GM18519 (cell line): ENCODE data around the gene CTDSPL2.
"Not testable (repeated sequence)": the region's sequence is repeated elsewhere in the genome, so short reads cannot be mapped to it uniquely, and the experiment has no call there.

Experiments used
- ATAC-seq: cut with Tn5 transposase; IDR thresholded peaks from one replicate; pipeline ENCODE4 v1.9.1; 2021; ENCODE audit warnings: mild to moderate bottlenecking, moderate library complexity; ENCODE audit not compliant: unreplicated experiment, low FRiP score

CTDSPL2 gene

DNA sequence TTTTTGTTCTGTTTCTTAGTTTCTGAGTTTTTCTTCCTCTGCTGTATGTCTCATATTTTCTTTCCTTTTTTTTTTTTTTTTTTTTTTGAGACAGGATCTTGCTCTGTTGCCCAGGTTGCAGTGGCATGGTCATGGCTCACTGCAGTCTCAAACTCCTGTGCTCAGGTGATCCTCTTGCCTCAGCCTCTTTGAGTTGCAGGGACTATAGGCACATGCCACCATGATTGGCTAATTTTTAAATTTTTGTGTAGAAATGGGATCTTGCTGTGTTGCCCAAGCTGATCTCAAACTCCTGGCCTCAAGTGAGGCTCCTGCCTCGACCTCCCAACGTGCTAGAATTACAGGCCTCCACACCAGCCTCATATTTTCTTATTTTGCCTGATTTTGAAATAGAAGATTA lies 51.9 kb downstream of the CTDSPL2 start:
- no peak for ATAC-seq

GRCh38 chr15:44482090-44482489 lies 54.7 kb downstream of the CTDSPL2 start:
- ATAC-seq: no peak

DNA sequence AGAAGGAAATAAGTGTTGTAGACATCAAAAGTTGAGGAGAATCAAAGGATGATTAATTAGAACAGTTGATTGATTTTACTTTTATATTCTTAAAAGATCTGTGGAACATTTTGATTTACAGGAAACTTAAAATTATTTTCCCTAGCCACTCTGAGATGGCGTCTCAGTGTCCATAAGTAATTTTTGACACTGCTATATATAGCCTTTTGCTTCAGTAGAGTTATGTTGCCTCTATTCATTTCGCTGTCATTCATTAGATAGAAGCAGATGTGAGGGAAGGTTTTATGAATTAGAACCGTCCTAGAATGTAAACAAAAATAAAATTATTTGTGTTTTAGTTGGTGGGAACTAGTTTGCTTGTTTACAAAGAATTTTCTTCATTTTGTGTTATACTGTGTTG lies 58.5 kb downstream of the CTDSPL2 start:
- ATAC-seq: no peak

- no peak for ATAC-seq
Observed at GRCh38 chr15:44489464-44489863, 62.0 kb downstream of the CTDSPL2 start.

DNA sequence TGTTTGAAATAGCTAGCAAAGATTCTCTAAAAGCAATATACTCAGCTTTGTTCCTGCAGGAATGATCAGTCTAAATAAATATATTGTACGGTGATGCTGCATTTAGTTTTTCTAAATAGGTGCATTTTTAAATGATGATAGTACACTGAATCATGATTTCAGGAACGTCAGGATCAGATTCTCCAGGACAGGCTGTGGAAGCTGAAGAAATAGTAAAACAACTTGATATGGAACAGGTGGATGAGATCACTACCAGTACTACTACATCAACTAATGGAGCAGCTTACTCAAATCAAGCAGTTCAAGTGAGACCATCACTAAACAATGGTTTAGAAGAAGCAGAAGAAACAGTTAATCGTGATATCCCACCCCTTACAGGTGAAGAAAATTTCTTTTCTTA lies 63.2 kb downstream of the CTDSPL2 start:
- ATAC-seq: no peak

DNA sequence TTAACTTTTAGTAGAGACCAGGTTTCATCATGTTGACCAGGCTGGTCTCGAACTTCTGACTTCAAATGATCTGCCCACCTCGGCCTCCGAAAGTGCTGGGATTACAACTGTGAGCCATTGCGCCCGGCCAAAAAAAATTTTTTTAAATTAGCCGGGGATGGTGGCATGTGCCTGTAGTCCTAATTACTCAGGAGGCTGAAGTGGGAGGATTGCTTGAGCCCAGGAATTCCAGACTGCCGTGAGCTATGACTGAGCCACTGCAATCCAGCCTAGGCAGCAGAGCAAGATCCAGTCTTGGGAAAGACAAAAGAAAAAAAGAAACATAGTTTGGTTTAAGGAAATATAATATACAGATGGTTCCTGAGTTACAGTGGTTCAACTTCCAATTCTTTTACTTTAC lies 64.6 kb downstream of the CTDSPL2 start:
- no peak for ATAC-seq

DNA sequence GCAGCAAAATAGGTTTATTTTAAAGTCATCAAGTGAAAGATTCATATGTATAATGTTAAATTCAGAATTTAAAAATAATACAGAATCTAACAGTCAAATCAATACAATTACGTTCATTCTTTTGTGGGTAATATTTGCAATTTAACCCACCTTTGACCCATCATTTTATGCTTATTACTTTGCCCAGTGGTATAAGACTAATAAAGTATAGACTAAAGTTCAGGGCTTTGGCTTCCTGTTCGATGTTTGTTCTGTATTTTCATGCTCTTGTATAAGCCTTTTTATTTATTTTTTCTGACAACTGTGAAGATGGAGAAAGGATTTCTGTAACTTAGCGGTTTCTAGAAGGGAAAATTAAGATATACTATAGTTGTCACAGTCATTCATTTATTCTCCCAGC lies 65.2 kb downstream of the CTDSPL2 start:
- no peak for ATAC-seq

- ATAC-seq: no peak
Observed at GRCh38 chr15:44495562-44495961, 68.1 kb downstream of the CTDSPL2 start.

- ATAC-seq: no peak
Observed at GRCh38 chr15:44500555-44500954, 73.1 kb downstream of the CTDSPL2 start.

- ATAC-seq: no peak
Observed at GRCh38 chr15:44501768-44502366, 74.4 kb downstream of the CTDSPL2 start.

GRCh38 chr15:44516436-44516835 lies 89.0 kb downstream of the CTDSPL2 start:
- ATAC-seq: no peak

GRCh38 chr15:44519537-44519936 lies 92.1 kb downstream of the CTDSPL2 start:
- no peak for ATAC-seq

DNA sequence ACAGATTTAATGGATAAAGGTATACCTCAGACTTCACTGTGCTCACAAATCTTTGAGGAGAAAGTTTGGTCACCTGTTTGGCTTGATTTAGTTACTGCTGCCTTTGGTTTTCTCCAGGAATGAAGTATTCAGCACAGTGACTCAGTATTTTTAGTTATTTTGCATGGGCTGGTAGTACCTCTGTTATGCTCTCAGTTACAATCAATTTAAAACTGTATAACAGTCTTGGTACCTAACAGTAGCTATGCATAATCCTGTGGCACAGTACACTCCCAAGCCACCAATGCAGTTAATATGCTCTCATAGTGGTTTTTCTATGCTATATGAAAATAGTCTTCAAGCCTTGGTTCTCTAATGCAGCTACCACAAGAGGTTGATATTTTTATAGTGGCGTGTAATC lies 97.6 kb downstream of the CTDSPL2 start:
- ATAC-seq: no peak

DNA sequence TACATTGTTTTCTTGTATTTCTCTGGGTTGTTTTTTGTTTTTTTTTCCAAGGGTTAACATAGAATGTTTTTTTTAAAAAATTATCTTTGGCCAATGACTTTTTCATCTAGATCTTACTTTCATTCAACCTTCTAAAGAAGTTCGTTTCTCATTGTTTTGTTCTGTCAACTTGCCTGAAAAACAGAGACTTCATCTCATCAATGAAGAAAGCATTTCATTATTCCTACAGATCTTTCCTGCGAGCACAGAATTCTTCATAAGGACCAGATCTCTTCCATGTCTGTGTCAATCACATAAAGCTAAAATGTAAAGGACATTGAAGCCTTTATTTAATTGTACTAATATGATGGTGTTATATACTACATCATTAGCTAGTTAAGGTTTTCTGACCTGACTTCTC lies 99.8 kb downstream of the CTDSPL2 start:
- ATAC-seq: no peak

GRCh38 chr15:44529864-44530604 lies 102.6 kb downstream of the CTDSPL2 start:
- no peak for ATAC-seq

DNA sequence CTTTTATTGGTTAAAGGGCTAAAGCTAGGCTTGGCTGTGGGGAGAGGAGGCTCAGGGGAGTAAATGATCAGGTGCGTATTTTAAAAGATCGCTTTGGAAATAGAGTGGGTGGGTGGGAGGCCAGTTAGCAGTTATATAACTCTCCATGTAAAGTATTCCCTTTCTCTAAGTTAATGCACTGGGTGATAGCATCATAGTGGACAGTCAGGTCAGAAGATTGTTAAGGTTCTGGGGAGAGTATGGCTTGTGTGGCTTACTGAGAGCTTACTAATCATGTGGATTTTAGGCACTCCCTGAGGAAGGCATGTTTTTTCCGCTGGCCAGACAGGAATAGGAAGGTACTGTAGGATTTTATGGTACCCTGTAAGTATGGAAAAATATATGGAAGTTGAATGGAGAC lies 103.2 kb downstream of the CTDSPL2 start:
- ATAC-seq: no peak

DNA sequence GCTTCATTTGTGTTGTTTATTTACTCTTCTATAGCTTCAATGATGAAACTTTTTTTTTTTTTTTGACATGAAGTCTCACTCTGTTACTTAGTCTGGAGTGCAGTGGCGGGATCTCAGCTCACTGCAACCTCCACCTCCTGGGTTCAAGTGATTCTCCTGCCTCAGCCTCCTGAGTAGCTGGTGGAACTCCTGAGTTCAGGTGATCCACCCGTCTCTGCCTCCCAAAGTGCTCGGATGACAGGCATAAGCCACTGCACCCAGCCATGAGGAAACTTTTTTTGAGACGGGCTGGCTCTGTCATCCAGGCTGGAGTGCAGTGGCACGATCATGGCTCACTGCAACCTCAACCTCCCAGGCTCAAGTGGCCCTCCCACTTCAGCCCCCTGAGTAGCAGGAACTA lies 104.8 kb downstream of the CTDSPL2 start:
- ATAC-seq: not testable (repeated sequence)

DNA sequence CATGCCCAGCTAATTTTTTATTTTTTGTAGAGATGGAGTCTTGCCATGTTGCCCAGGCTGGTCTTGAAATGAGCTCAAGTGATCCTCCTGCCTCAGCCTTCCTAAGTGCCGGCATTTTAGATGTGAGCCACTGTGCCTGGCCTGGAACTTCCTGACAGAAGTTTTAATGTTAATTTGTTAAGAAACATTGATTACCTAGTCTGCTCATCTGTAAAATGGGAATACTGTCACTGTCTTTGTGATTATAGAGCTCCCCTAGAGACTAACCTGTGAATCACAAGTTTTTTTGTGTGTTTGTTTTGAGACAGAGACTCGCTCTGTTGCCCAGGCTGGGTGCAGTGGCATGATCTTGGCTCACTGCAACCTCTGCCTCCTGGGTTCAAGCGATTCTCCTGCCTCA lies 105.3 kb downstream of the CTDSPL2 start:
- ATAC-seq: no peak

DNA sequence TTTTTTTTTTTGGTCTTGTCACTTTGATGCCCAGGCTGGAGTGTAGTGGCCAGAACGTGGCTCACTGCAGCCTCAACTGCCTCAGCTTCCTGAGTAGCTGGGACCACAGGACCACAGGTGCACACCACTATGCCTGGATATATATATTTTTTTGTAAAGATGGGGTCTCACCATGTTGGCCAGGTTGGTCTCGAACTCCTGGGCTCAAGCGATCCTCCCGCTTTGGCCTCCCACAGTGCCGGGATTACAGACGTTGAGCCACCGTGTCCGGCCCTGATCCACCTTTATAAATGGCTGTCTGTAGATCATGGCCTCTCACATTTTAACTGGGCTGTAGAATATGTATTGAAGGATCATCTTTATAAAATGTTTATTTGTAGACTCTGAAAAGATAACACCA lies 107.7 kb downstream of the CTDSPL2 start:
- ATAC-seq: no peak

DNA sequence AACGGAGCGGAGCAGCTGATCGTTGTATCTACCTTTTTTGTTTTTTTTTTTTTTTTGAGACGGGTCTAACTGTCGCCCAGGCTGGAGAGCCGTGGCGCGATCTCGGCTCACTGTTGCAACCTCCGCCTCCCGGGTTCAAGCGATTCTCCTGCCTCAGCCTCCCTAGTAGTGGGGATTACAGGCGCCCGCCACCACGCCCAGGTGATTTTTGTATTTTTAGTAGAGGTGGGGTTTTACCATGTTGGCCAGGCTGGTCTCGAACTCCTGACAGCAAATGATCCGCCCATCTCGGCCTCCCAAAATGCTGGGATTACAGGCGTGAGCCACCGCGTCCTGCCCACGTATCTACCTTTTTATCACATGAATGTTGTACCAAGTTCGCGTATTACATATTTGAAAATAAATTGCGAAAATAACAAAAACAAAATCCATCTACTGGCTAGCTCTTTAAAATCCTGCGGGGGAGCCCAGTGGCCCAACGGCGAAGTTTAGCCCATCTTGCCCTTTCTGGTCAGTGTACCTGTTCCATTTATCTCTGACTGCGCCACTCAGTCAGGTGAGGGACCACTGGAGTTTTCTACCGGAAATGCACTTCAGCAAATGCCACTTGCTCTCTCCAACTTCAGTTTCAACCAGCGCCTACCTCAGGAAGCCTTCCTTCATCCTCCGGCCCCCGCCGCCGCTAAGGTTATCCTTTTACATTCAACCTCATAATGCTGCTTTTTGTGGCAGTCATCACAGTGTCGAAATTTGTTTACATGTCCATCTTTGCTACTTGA lies 108.3 kb downstream of the CTDSPL2 start:
- ATAC-seq: no peak

DNA sequence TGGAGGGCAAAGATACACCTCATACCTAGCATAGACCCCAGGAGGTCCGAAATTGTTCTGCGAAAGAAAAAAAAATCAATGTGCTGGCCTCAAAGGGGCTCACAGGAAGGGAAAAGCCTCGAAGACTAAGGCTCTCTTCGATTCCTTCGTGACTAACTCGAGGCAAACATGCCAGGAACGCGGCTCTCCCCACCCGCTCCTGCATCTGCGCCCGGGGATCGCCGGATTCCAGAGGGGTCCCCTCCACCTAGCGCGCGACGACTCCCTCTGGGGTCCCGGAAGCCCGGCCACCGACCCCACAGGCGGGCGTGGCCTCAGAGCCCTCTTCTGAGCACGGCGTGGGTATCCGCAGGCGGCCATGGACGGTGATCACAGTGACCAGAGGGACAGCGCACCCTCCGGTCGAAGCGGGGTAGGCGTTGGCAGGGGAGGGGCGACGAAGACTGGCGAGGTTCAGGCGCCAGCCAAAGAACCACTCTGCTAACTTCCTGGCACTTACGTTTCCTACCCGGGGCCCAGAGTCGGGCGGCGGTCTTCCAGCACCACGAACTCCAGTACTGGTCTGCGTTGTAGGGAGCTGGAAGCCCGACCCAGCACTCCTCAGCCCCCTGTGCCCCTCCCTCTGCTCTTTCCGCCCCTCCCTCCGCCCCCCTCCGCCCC lies 109.0 kb downstream of the CTDSPL2 start:
- ATAC-seq: peak; percentile 41
